Measurements from ENCODE around the gene RFPL4A. TPM values are rescaled to one million over a fixed set of nuclear protein-coding genes. Genes with fewer than 3 reads are reported as not detected.
A peak's percentile ranks its signal among the peaks of the same experiment; 100 is the strongest.

Gene RFPL4A
- total RNA-seq, 1 donor = under 0.01 TPM

- no peak for DNase-seq (ENCODE audit: low read depth in 2 of 3, low spot score in 2 of 3)
These were observed 42.5 kb downstream of the RFPL4A start for GRCh38 chr19:55801416-55801815.

GRCh38 chr19:55802281-55802680 lies 43.4 kb downstream of the RFPL4A start:
- no peak for DNase-seq (ENCODE audit: low read depth in 2 of 3, low spot score in 2 of 3)

GRCh38 chr19:55809381-55810058 lies 50.6 kb downstream of the RFPL4A start:
- peak in 2 of 3 donors; percentile 66 to 73 for DNase-seq (ENCODE audit: low read depth in 2 of 3, low spot score in 2 of 3)

- no peak for DNase-seq (ENCODE audit: low read depth in 2 of 3, low spot score in 2 of 3)
These were observed 52.4 kb downstream of the RFPL4A start for GRCh38 chr19:55811340-55811739.

- no peak for DNase-seq (ENCODE audit: low read depth in 2 of 3, low spot score in 2 of 3)
These were observed 53.6 kb downstream of the RFPL4A start for GRCh38 chr19:55812449-55812848.

Other genes starting within 250 kb of the RFPL4A start
- gene SBK2, start 222.0 kb upstream of the RFPL4A start, total RNA-seq = under 0.01 TPM
- 0.54 TPM for gene SBK3, start 213.6 kb upstream of the RFPL4A start, total RNA-seq
- 7.0 TPM for gene ZNF579, start 178.2 kb upstream of the RFPL4A start, total RNA-seq
- gene FIZ1, start 159.6 kb upstream of the RFPL4A start, total RNA-seq = 8.6 TPM
- 21.3 TPM for gene ZNF524, start 158.8 kb upstream of the RFPL4A start, total RNA-seq
- 4.0 TPM for gene ZNF865, start 153.4 kb upstream of the RFPL4A start, total RNA-seq
- gene ZNF784, start 134.5 kb upstream of the RFPL4A start, total RNA-seq = 15.1 TPM
- gene ZNF580, start 118.1 kb upstream of the RFPL4A start, total RNA-seq = 13.7 TPM
- 48.5 TPM for gene ZNF581, start 115.4 kb upstream of the RFPL4A start, total RNA-seq
- 8.3 TPM for gene CCDC106, start 110.9 kb upstream of the RFPL4A start, total RNA-seq
- gene U2AF2, start 104.1 kb upstream of the RFPL4A start, total RNA-seq = 158 TPM
- 18.0 TPM for gene EPN1, start 83.9 kb upstream of the RFPL4A start, total RNA-seq
- gene NLRP9, start 20.7 kb upstream of the RFPL4A start, total RNA-seq = not detected
- not detected for gene RFPL4AL1, start 10.0 kb downstream of the RFPL4A start, total RNA-seq
- under 0.01 TPM for gene NLRP11, start 72.9 kb downstream of the RFPL4A start, total RNA-seq
- not detected for gene NLRP4, start 77.4 kb downstream of the RFPL4A start, total RNA-seq
- not detected for gene NLRP13, start 173.2 kb downstream of the RFPL4A start, total RNA-seq
- gene NLRP8, start 188.7 kb downstream of the RFPL4A start, total RNA-seq = not detected
- not detected for gene NLRP5, start 227.7 kb downstream of the RFPL4A start, total RNA-seq

All from hematopoietic multipotent progenitor cell (in vitro differentiated cells).